GM21825 (cell line): Measurements from ENCODE around the gene C1QTNF3.
"Not testable (repeated sequence)": the region's sequence is repeated elsewhere in the genome, so short reads cannot be mapped to it uniquely, and the experiment has no call there.

Source experiments
- ATAC-seq: cut with Tn5 transposase; IDR thresholded peaks from one replicate; pipeline ENCODE4 v1.9.1; 2021; ENCODE audit warnings: mild to moderate bottlenecking, moderate library complexity; ENCODE audit not compliant: unreplicated experiment

Gene C1QTNF3

DNA sequence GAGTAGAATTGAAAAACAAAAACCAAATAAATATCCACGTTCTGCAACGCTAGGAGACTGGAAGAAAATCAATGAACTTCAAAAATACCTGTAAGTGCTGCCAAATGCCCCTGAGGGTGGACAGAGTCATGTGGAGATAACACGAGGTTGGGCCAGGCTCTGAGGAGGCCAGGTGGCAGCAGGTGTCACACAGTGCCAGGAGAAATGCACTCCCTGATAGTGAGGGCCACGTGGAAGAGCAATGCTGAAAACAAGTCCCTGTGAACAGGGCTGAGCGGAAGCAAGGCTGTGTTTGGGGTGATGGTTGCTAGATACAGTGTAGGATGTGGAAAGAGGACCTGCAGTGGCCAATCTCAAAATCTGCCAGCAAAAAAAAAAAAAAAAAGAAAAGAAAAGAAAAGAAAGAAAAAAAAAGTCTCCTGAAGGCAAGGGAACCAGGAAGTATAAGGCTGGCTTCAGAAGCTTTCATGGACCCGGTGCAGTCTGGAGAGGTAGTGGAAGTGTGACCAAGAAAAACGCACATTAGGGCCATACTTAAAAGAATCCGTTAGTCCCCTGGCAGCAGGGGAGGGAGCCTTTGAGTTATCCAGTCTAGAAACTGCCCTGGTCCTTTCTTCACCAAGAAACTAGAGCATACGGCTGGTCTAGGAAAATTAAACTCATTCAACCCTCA lies 16.8 kb downstream of the C1QTNF3 start:
- no peak for ATAC-seq

- peak; percentile 91 for ATAC-seq
These were observed 20.8 kb downstream of the C1QTNF3 start for GRCh38 chr5:34022121-34022705.

GRCh38 chr5:34021334-34021733 lies 21.7 kb downstream of the C1QTNF3 start:
- no peak for ATAC-seq

DNA sequence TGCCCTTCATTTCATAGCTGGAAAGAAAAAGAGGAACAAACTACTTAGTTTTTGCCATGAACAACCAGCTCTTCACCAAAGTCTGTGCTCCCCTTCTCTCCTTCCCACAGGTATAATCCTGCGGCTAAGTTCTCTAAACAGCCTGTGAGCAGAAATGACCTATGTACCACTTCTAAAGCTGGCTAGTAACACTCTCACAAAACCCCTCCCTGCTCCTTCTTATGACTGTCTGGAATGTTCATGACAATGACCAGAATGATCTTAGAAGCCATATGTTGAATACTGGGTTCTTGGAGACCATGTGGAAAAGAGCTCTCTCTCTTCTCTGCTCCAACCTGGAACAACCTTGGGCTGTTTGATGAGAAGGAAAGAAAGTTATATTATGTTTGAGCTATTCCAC lies 22.3 kb downstream of the C1QTNF3 start:
- ATAC-seq, result no peak

DNA sequence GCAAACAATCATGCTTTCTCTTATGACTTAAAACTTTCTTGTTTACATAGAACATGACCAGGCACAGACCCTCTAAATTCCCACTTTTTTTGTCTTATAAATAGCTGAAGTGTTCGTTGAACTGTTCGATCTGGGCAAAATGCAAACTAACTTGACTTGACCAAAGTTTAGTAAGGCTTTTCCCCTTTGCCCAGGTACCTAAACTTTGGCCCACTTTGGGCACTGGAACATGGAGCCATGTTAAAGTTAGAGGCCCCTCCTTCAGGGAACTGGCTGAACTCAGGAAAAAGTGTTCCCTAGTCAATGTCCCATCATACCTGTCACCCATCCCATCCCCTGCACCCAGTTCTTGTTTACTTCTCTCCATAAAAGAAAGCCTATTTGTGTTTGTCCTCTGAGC lies 25.8 kb downstream of the C1QTNF3 start:
- no peak for ATAC-seq

GRCh38 chr5:34016750-34017149 lies 26.3 kb downstream of the C1QTNF3 start:
- no peak for ATAC-seq

- ATAC-seq, result no peak
These were observed 26.8 kb downstream of the C1QTNF3 start for GRCh38 chr5:34016222-34016621.

- ATAC-seq, result no peak
These were observed 27.7 kb downstream of the C1QTNF3 start for GRCh38 chr5:34015120-34015822.

DNA sequence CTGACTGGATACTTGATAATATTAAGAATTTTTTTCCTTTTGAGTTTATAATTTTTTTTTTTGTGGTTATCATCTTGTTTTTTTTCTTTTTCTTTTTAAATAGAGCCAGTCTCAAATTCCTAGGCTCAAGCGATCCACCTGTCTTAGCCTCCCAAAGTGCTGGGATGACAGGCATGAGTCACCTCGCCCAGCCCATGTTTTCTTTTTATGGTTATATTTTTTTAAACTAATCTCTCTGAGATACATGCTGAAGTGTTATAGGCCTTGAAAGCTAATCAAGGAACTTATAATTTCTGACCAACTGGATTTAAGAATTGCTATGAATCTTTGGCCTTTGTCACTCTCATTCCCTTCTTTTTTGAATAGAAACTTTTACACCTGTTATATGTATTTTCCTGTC lies 28.4 kb downstream of the C1QTNF3 start:
- ATAC-seq, result no peak

- ATAC-seq, result no peak
These were observed 29.5 kb downstream of the C1QTNF3 start for GRCh38 chr5:34013547-34013946.

DNA sequence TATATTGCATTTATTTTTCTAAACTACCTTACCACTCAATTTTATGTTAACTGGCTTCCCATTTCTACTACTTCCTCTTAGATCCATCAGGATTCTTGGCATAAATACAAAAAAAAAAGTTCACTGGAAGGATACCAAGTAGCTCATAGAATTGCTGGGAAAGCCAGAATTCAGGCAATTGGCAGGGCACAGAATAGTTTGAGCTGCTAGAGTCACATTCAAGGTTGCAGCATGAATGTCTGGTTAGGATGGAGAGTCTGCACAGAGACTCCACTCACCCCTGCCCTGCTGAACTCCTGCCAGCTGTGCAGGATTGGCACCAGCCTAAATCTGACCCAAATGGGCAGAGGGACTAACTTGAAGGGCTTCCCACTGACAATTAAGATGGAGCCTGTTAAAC lies 30.2 kb downstream of the C1QTNF3 start:
- ATAC-seq, result no peak

DNA sequence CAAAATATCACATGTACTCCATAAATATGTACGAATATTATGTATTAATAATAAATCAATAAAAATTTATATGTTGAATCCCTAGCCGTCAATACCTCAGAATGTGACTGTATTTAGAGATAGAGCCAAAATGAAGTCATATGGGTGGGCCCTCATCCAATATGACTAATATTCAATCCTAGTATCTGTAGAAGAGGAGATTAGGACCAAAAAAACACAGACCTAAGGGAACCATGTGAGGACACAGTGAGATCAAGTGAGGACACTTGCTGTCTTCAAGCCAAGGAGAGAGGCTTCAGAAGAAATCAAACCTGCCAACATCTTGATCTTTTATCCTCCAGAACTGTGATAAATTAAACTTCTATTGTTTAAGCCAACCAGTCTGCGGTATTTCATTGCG lies 31.5 kb downstream of the C1QTNF3 start:
- ATAC-seq, result no peak

DNA sequence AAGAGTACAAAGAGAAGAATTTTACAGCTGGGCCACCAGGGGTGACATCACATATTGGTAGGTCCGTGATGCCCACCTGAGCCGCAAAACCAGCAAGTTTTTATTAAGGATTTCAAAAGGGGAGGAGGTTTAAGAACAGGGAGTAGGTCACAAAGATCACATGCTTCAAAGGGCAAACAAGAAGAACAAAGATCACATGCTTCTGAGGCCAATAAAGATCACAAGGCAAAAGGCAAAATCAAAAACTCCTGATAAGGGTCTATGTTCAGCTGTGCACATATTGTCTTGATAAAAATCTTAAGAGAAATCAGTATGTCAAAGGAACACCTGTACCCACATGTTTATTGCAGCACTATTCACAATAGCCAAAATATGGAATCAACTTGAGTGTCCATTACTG lies 32.9 kb downstream of the C1QTNF3 start:
- ATAC-seq, result not testable (repeated sequence)

GRCh38 chr5:34009610-34010009 lies 33.4 kb downstream of the C1QTNF3 start:
- no peak for ATAC-seq

DNA sequence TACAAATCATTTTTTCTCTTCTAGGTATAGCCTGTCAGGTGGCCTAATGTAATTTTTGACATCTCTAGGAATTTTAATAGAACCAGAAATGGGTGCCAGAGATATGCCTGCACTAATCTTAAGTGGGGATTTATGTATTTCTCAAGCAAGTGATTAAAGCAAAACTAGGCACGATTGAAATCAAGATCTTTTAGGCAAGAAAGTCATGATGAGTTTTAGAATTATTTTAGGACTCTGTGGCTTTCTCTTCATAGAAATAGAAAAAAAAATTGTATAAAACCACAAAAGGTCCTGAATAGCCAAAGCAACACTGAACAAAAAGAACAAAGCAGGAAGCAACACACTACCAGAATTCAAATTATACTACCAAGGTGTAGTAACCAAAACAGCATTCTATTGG lies 34.2 kb downstream of the C1QTNF3 start:
- no peak for ATAC-seq

GRCh38 chr5:34007621-34008600 lies 35.1 kb downstream of the C1QTNF3 start, which contains the start of gene AMACR:
Gene AMACR, minus strand, starts transcription at chr5:34008050. Its CDS starts 31 bp downstream, at chr5:34008019.
- peak; percentile 93 for ATAC-seq

GRCh38 chr5:34007201-34007620 lies 35.8 kb downstream of the C1QTNF3 start:
- ATAC-seq, result no peak

DNA sequence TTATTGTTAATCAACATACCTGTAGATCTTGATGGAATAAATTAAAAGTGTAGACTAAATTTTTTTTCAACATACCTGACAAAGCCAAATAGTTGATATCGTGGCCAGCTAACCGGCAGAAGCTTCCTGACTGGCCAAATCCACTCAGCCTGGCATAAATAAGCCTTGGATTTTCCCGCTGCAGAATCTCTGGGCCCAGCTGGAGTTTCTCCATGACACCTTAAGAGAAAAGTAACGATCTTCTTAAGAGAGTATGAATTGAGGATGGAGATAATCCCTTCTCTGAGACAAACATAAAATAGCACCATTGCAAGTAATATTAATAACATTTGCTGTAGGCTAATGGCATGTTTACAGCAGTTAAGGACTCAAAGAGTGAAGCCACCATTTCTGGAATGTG lies 37.3 kb downstream of the C1QTNF3 start:
- no peak for ATAC-seq

- no peak for ATAC-seq
These were observed 37.8 kb downstream of the C1QTNF3 start for GRCh38 chr5:34005211-34005610.

DNA sequence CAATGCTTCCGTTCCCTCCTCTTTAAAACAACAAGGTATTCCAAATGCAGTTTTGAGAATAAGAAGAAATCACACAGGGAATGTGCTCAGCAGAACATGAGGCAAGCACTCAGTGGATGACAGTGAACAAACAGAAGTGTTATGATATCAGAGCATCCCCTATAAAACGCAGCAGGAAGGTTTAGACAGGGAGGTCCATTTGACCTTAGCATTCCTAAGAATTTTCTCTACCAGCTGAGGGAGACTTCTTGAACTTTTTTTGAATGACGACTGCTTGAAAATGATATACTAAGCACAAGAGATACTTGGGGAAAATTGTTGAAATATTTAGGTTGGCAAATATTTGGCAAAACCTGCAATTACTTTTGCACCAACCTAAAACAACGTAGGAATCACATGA lies 39.1 kb downstream of the C1QTNF3 start:
- ATAC-seq, result no peak
